CD14-positive monocyte (primary cell): ENCODE data around the gene NTN5. TPM values are rescaled to one million over a fixed set of nuclear protein-coding genes. Genes with fewer than 3 reads are reported as not detected.

Experiments used
- DNase-seq, 3 donors: peaks; one replicate each; pipeline ENCODE4 v3.0.0-alpha.2; 2011 to 2022
- H2AFZ ChIP-seq: 2 replicates; pipeline ENCODE4 v1.6.0; 2012; ENCODE audit warnings: mild to moderate bottlenecking, low read depth, low read length, inconsistent platforms; ENCODE audit not compliant: insufficient read depth, poor library complexity, severe bottlenecking
- H3K27ac ChIP-seq, 2 donors: 1 replicate in 1 of 2; 2 replicates in 1 of 2; pipeline ENCODE4 v1.5.1; 2012 to 2013; ENCODE audit warnings: low read length in 2 of 2, control low read depth in 1 of 2, inconsistent platforms in 1 of 2, low read depth in 1 of 2, mild to moderate bottlenecking in 1 of 2
- H3K27me3 ChIP-seq, 2 donors: one replicate each; pipeline versions ENCODE4 v1.6.0 to v1.6.1; 2011 to 2013; ENCODE audit warnings: low read length in 2 of 2; ENCODE audit not compliant: control insufficient read depth in 2 of 2, insufficient read depth in 2 of 2
- H3K36me3 ChIP-seq, 2 donors: replicated peaks in 1 of 2; 1 replicate in 1 of 2; 2 replicates in 1 of 2; pipeline versions ENCODE4 v1.5.1 to v1.6.1; 2012 to 2013; ENCODE audit warnings: low read length in 2 of 2, control low read depth in 1 of 2, inconsistent platforms in 1 of 2, mild to moderate bottlenecking in 1 of 2; ENCODE audit not compliant: insufficient read depth in 2 of 2, control insufficient read depth in 1 of 2
- H3K4me1 ChIP-seq, 2 donors: 1 replicate in 1 of 2; 2 replicates in 1 of 2; pipeline versions ENCODE4 v1.5.1 to v1.6.1; 2012 to 2013; ENCODE audit warnings: low read length in 2 of 2, control low read depth in 1 of 2, inconsistent platforms in 1 of 2, mild to moderate bottlenecking in 1 of 2, moderate library complexity in 1 of 2; ENCODE audit not compliant: insufficient read depth in 2 of 2, control insufficient read depth in 1 of 2
- H3K4me2 ChIP-seq: replicated peaks from 2 replicates; pipeline ENCODE3; 2012; ENCODE audit warnings: low read length, moderate library complexity, mild to moderate bottlenecking; ENCODE audit not compliant: poor library complexity, severe bottlenecking; ENCODE audit errors: extremely low read depth
- H3K4me3 ChIP-seq, 3 experiments: fragments of 200-600 bp in 1 of 3; sonication (generic) in 1 of 3; replicated peaks in 1 of 3; 1 replicate in 2 of 3; 2 replicates in 1 of 3; pipeline ENCODE4 v1.5.1; 2011 to 2013; ENCODE audit warnings: low read length in 3 of 3, mild to moderate bottlenecking in 3 of 3, control low read depth in 2 of 3, low read depth in 2 of 3, inconsistent platforms in 1 of 3, moderate library complexity in 1 of 3
- H3K79me2 ChIP-seq: 2 replicates; pipeline ENCODE4 v1.6.0; 2012; ENCODE audit warnings: mild to moderate bottlenecking, control low read depth, inconsistent platforms, low read length, moderate library complexity; ENCODE audit not compliant: insufficient read depth
- H3K9ac ChIP-seq: 2 replicates; pipeline ENCODE4 v1.6.0; 2017; ENCODE audit warnings: low read length, mild to moderate bottlenecking; ENCODE audit not compliant: insufficient read depth, poor library complexity, severe bottlenecking
- H3K9me3 ChIP-seq, 2 donors: replicated peaks in 1 of 2; 1 replicate in 1 of 2; 2 replicates in 1 of 2; pipeline versions ENCODE4 v1.5.1 to v1.6.1; 2012 to 2013; ENCODE audit warnings: low read length in 2 of 2, control low read depth in 1 of 2; ENCODE audit not compliant: control insufficient read depth in 1 of 2, insufficient read depth in 1 of 2
- H4K20me1 ChIP-seq: 2 replicates; pipeline ENCODE4 v1.6.0; 2012; ENCODE audit warnings: mild to moderate bottlenecking, low read length, control low read depth, moderate library complexity; ENCODE audit not compliant: insufficient read depth
- H3K27ac Mint-ChIP-seq, 7 donors: one replicate each; pipeline ENCODE4 v1.8.0; 2020; ENCODE audit warnings: mild to moderate bottlenecking in 7 of 7, mixed read lengths in 7 of 7, moderate library complexity in 6 of 7, inconsistent platforms in 2 of 7
- H3K27me3 Mint-ChIP-seq, 3 donors: one replicate each; pipeline ENCODE4 v1.8.0; 2021 to 2022; ENCODE audit warnings: low read depth in 3 of 3, mild to moderate bottlenecking in 3 of 3, mixed read lengths in 3 of 3, moderate library complexity in 3 of 3, inconsistent platforms in 1 of 3
- H3K36me3 Mint-ChIP-seq, 2 donors: one replicate each; pipeline ENCODE4 v1.8.0; 2020; ENCODE audit warnings: mixed read lengths in 2 of 2, inconsistent platforms in 1 of 2, mild to moderate bottlenecking in 1 of 2
- H3K4me1 Mint-ChIP-seq: one replicate; pipeline ENCODE4 v1.8.0; 2020; ENCODE audit warnings: mild to moderate bottlenecking, mixed read lengths
- H3K4me3 Mint-ChIP-seq, 2 donors: one replicate each; pipeline ENCODE4 v1.8.0; 2020; ENCODE audit warnings: mild to moderate bottlenecking in 2 of 2, mixed read lengths in 2 of 2, moderate library complexity in 1 of 2
- H3K9me3 Mint-ChIP-seq, 7 donors: one replicate each; pipeline ENCODE4 v1.8.0; 2020 to 2022; ENCODE audit warnings: mixed read lengths in 7 of 7, mild to moderate bottlenecking in 6 of 7, moderate library complexity in 6 of 7, inconsistent platforms in 2 of 7
- CTCF ChIP-seq: fragments of 200-600 bp; IDR thresholded peaks from one replicate; pipeline ENCODE4 v1.8.0; 2022; ENCODE audit warnings: antibody characterized with exemption, mild to moderate bottlenecking
- WGBS: methylation state at CpG from one replicate; pipeline ENCODE4 v1.1.5; 2013; ENCODE audit warnings: missing lambda C conversion rate; ENCODE audit not compliant: insufficient coverage; 5-methylcytosine and 5-hydroxymethylcytosine counted together
- intact Hi-C, 2 donors: fragments of 100-400 bp; cut with micrococcal nuclease; formaldehyde crosslinking; loops; one replicate each; pipeline versions ENCODE4 v1.15.0 to v1.15.1; 2023
- polyA plus RNA-seq, 3 donors: library from polyadenylated mRNA; depleted of rRNA in 1 of 3; unstranded in 2 of 3; stranded (reverse) in 1 of 3; fragments of 300-500 nt in 2 of 3; fragments of >200 nt in 1 of 3; fragmentation: Illumina TruSeq in 2 of 3; gene quantifications; 1 replicate in 2 of 3; 2 replicates in 1 of 3; pipeline ENCODE4 v1.2.3, GENCODE V29; 2012 to 2021

NTN5 gene
- polyA plus RNA-seq, 3 donors: 0.44 TPM; not detected in 2

GRCh38 chr19:48676487-48676886 is 3.7 kb upstream of the NTN5 start:
- H3K27me3 Mint-ChIP-seq: peaks cover 3 to 5% (median 5%) of the 10 kb centered on the region in 3 donors
- no peaks in the 10 kb centered on the region for H3K9me3 ChIP-seq
- no peaks in the 10 kb centered on the region for H3K79me2 ChIP-seq
- WGBS: 92% methylated on average over 17 of the region's 17 CpGs
- no peak for TF ChIP-seq CTCF
- H3K36me3 ChIP-seq: no peaks in the 10 kb centered on the region
- intact Hi-C loops: loop anchor here in 1 of 2 donors (5.0 kb wide), 1 partner anchor 34 kb away; no protein-coding TSS in a partner anchor
- DNase-seq: no peak
- no peak overlapping the region for H3K4me3 Mint-ChIP-seq
- H3K9ac ChIP-seq: no peak overlapping the region
- H3K9me3 Mint-ChIP-seq: no peaks in the 10 kb centered on the region
- peaks cover 0 to 7% of the 10 kb centered on the region in 2 donors for H3K4me1 ChIP-seq
- no peak overlapping the region for H3K27ac ChIP-seq
- H3K36me3 Mint-ChIP-seq: no peaks in the 10 kb centered on the region
- no peaks in the 10 kb centered on the region for H4K20me1 ChIP-seq
- H3K4me2 ChIP-seq: no peak overlapping the region
- H3K4me1 Mint-ChIP-seq: peaks cover 8% of the 10 kb centered on the region
- H3K27ac Mint-ChIP-seq: no peak overlapping the region
- no peak overlapping the region for H3K4me3 ChIP-seq
- no peak overlapping the region for H2AFZ ChIP-seq
- no peaks in the 10 kb centered on the region for H3K27me3 ChIP-seq

GRCh38 chr19:48674921-48675824 is 2.4 kb upstream of the NTN5 start:
- peak; percentile 69 to 76 (median 74) for DNase-seq
- H3K36me3 Mint-ChIP-seq: no peaks in the 10 kb centered on the region
- Histone ChIP-seq H4K20me1 (no peaks in the 10 kb centered on the region), H3K27ac (no peak overlapping the region), H3K27me3 (no peaks in the 10 kb centered on the region), H3K9ac (no peak overlapping the region), H3K79me2 (no peaks in the 10 kb centered on the region), H3K36me3 (no peaks in the 10 kb centered on the region), H3K9me3 (no peaks in the 10 kb centered on the region), H3K4me2 (no peak overlapping the region), H2AFZ (peak overlapping the region; percentile 52), H3K4me3 (no peak overlapping the region), H3K4me1 (peaks cover 0 to 7% of the 10 kb centered on the region in 2 donors)
- H3K27ac Mint-ChIP-seq: peak overlapping the region in 4 of 7 donors; percentile 14 to 72 (median 45)
- H3K4me3 Mint-ChIP-seq: peak overlapping the region in 1 of 2 donors; percentile 70
- peak; percentile 80 for TF ChIP-seq CTCF
- intact Hi-C loops: loop anchor here (1.0 to 5.0 kb wide), 2 partner anchors 29 to 33 kb away; partner anchors contain the start of gene CA11 (in 1 of the 2)
- H3K9me3 Mint-ChIP-seq: no peaks in the 10 kb centered on the region
- peaks cover 2 to 4% (median 3%) of the 10 kb centered on the region in 3 donors for H3K27me3 Mint-ChIP-seq
- H3K4me1 Mint-ChIP-seq: peaks cover 8% of the 10 kb centered on the region
- 41% methylated on average over 26 of the region's 28 CpGs for WGBS
